Left lung (tissue), 10 donors: ENCODE measurements around the gene NTRK2. TPM values are rescaled to one million over a fixed set of nuclear protein-coding genes. Genes with fewer than 3 reads are reported as not detected.

Source experiments
- ATAC-seq: fragments of 200-7000 bp; cut with Tn5 transposase; one replicate; pipeline ENCODE4 v1.9.1; 2020; ENCODE audit warnings: moderate library complexity
- DNase-seq, 4 donors: peaks; one replicate each; pipeline ENCODE4 v3.0.0-alpha.2; 2013 to 2020
- H3K27ac ChIP-seq, 2 donors: fragments of 200-600 bp; sonication (generic) in 1 of 2; one replicate each; pipeline versions ENCODE4 v1.5.0 to v1.8.0; 2020 to 2021
- H3K27me3 ChIP-seq, 2 donors: fragments of 200-600 bp; sonication (generic) in 1 of 2; one replicate each; pipeline versions ENCODE4 v1.5.0 to v1.8.0; 2020 to 2021
- H3K36me3 ChIP-seq, 2 donors: fragments of 200-600 bp; sonication (generic) in 1 of 2; one replicate each; pipeline versions ENCODE4 v1.5.0 to v1.8.0; 2020 to 2021
- H3K4me1 ChIP-seq, 2 donors: fragments of 200-600 bp; one replicate each; pipeline ENCODE4 v1.8.0; 2021
- H3K4me3 ChIP-seq, 2 donors: fragments of 200-600 bp; sonication (generic) in 1 of 2; one replicate each; pipeline versions ENCODE4 v1.5.0 to v1.8.0; 2020 to 2021; ENCODE audit warnings: mild to moderate bottlenecking in 1 of 2
- H3K9me3 ChIP-seq, 2 donors: fragments of 200-600 bp; sonication (generic) in 1 of 2; one replicate each; pipeline versions ENCODE4 v1.5.0 to v1.8.0; 2020 to 2021
- CTCF ChIP-seq, 2 donors: fragments of 200-600 bp; sonication (generic) in 1 of 2; IDR thresholded peaks; one replicate each; pipeline versions ENCODE4 v1.5.0 to v1.8.0; 2021; ENCODE audit warnings: antibody characterized with exemption in 2 of 2
- intact Hi-C, 2 donors: fragments of 100-400 bp; cut with DNase I; formaldehyde crosslinking; loops; one replicate each; pipeline versions ENCODE4 v1.11.2 to v1.14.2; 2022
- polyA plus RNA-seq, 6 donors: library from polyadenylated mRNA; unstranded; fragments of 120-200 nt; gene quantifications; one replicate each; pipeline ENCODE4 v1.2.1, GENCODE V29; 2013; ENCODE audit not compliant: insufficient read length in 6 of 6
- total RNA-seq, 2 donors: library from RNA; stranded (reverse); fragmentation: NEBNext Ultra II Directional; extraction: Animal tissue kit (Norgen Biotek cat#: 25700); gene quantifications; one replicate each; pipeline ENCODE4 v1.2.1, GENCODE V29; 2021
- donor health status: DM: no; HTN: yes; CAD: no.
- donor health status: DM: no; HTN: no; CAD: no.

The NTRK2 gene
- total and polyA plus RNA-seq, 8 donors: 0.29 to 3.8 (median 1.7) TPM

DNA sequence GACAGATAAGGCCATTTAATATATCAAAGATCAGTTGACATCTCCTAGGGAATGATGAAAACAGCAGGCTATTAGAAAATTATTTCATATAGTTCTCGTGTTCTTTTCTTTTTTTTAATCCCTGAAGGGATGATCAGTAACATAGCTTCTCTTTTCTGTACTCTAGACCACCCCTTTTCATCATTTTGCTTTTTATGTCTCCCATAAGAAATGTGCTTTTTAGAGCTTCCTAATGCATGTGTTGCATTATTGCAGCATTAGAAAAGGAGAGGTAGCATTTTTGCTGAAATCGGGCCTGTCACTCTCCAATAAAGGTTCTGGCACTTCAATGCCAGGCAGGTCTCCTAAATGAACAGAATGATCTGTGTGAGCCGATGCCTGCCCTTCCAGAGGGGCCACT is 143.3 kb downstream of the NTRK2 start:
- Histone ChIP-seq H3K4me1 (no peaks in the 10 kb centered on the region), H3K4me3 (no peak overlapping the region), H3K27ac (no peak overlapping the region), H3K9me3 (no peaks in the 10 kb centered on the region), H3K27me3 (no peaks in the 10 kb centered on the region), H3K36me3 (no peaks in the 10 kb centered on the region)
- intact Hi-C loops: no loop called here
- no peak for TF ChIP-seq CTCF (IDR thresholded peaks at IDR 0.05)
- ATAC-seq (no peak), DNase-seq (no peak)

GRCh38 chr9:84815554-84815953 is 146.0 kb downstream of the NTRK2 start:
- no peaks in the 10 kb centered on the region for H3K9me3 ChIP-seq
- no peak overlapping the region for H3K4me3 ChIP-seq
- intact Hi-C loops: no loop called here
- no peak overlapping the region for H3K27ac ChIP-seq
- no peaks in the 10 kb centered on the region for H3K27me3 ChIP-seq
- ATAC-seq (no peak), DNase-seq (no peak)
- no peaks in the 10 kb centered on the region for H3K36me3 ChIP-seq
- no peaks in the 10 kb centered on the region for H3K4me1 ChIP-seq
- TF ChIP-seq CTCF (IDR thresholded peaks at IDR 0.05): no peak

DNA sequence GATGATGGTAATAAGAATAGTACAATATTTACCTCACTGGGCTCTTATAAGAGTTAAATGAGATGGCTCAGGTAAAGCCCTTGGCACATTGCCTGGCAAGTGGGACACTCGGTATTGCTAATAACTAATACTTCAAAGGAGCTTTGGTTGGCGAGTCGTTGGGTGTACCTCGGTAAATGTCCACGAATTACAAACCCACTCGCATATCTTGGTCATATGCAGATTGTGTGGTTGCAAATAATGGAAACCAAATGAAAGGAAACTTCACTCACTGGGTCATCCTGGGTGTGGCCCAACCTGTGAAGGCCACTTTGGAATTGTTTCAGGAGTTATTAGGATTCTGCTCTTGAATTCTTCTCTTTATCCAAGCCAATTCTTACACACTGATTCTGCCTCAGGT is 147.5 kb downstream of the NTRK2 start:
- H3K4me3 ChIP-seq: no peak overlapping the region
- no peaks in the 10 kb centered on the region for H3K9me3 ChIP-seq
- ATAC-seq (no peak), DNase-seq (no peak)
- H3K27ac ChIP-seq: no peak overlapping the region
- no peaks in the 10 kb centered on the region for H3K4me1 ChIP-seq
- H3K27me3 ChIP-seq: no peaks in the 10 kb centered on the region
- intact Hi-C loops: no loop called here
- TF ChIP-seq CTCF (IDR thresholded peaks at IDR 0.05): no peak
- H3K36me3 ChIP-seq: no peaks in the 10 kb centered on the region

DNA sequence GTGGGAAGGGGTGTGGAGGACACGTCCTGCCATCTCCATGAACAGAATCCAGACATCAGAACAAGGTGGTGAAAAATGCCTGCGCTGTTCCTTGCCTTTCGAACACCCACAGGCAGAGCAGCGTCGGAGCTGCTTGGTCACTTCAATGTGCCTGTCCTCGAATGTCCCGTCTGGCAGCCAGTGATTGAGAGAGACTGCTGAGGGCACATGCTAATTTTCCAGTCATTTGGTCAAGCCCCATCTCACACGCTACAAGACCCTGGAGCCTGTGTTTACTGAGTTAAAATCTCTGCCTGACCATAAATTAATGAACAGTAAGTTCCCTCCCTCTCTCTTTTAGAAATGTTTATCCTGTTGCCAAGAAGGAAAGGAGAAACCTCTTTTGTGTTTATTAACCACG is 149.3 kb downstream of the NTRK2 start:
- no peaks in the 10 kb centered on the region for H3K4me1 ChIP-seq
- ATAC-seq (no peak), DNase-seq (no peak)
- H3K27me3 ChIP-seq: no peaks in the 10 kb centered on the region
- H3K27ac ChIP-seq: no peak overlapping the region
- intact Hi-C loops: no loop called here
- no peak for TF ChIP-seq CTCF (IDR thresholded peaks at IDR 0.05)
- H3K4me3 ChIP-seq: no peak overlapping the region
- no peaks in the 10 kb centered on the region for H3K9me3 ChIP-seq
- no peaks in the 10 kb centered on the region for H3K36me3 ChIP-seq

- DNase-seq: no peak
These were observed 150.0 kb downstream of the NTRK2 start for GRCh38 chr9:84819491-84819991.

More at GRCh38 chr9:84819491-84819991, 150.0 kb downstream of the NTRK2 start:
- Histone ChIP-seq H3K36me3 (no peaks in the 10 kb centered on the region), H3K4me1 (no peaks in the 10 kb centered on the region), H3K9me3 (no peaks in the 10 kb centered on the region), H3K27me3 (no peaks in the 10 kb centered on the region), H3K4me3 (no peak overlapping the region), H3K27ac (no peak overlapping the region)
- intact Hi-C loops: no loop called here
- no peak for TF ChIP-seq CTCF (IDR thresholded peaks at IDR 0.05)
- ATAC-seq: no peak
